HG02763 (cell line): ENCODE measurements around the gene RPL19.

ENCODE experiments used
- ATAC-seq: cut with Tn5 transposase; IDR thresholded peaks from one replicate; pipeline ENCODE4 v1.9.1; 2021; ENCODE audit warnings: mild to moderate bottlenecking, moderate library complexity; ENCODE audit not compliant: unreplicated experiment

RPL19 gene

DNA sequence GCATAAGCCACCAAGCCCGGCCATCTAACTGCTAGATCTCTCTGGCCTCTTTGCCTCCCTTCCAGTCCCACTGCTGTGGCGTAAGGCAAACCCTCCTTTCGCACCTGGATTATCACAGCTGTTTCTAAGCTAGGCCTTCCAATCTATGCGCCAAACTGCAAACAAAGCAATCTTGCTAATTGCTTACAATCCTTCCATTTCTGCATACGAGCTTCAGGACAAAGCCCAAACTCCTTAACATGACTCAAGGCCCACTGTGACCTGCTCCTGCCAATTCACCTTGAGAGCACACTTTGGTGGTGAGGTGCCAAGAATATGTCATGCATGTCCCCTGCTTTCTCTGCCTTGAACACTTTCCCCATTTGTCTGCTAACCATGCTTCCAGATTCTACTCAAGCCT is 28.1 kb upstream of the RPL19 start:
- ATAC-seq = no peak

DNA sequence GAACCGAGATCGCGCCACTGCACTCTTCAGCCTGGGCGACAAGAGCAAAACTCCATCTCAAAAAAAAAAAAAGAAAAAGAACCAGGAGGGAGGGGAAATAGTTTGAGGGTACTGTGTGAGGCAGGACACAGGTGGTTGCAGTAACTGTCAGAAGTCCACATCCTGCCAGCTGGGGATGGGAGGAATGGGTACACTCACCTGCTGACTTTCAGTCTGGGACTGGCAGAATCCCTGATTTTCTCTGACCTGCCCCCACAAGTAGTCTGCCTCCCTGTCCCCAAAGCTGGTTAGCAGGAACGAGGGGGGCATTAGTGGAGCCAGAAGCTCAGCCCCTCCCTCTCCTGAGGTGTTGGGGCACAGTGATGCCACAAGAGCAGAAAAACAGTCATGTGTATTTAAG is 27.0 kb upstream of the RPL19 start:
- ATAC-seq = no peak

DNA sequence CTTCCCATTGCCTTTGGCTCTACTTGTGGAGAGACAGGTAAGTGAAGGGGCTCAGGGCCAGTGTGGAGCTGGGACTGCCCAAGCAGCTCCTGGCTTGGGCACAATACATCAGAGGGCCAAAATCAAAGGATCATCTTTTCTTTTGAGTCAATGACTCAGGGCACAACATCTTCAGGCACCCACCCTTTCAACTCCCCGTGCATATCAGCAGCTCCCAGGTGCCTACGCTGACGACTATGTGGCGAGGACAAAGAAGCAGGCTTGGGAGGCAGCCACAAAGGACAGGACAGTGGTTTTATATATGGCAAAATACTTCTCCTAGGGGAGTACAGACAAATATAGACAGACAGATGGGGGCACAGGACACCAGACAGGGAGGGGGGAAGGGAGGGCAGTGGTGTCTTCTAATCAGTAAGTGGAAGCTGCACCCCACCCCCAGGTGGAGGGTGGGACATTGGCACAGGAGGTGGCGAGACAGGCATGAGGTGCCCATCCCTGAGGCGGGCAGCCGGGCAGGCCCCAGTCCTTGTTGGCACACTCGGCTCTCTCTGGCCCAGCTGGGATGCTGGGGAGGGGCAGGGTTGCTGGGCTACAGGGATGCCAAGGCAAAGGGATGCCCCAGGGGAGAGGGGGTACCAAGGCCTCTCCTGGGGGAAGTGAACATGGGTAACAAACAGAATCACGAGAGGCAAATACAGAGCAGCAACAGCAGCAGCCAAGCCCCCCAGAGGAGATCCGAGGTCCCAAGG is 26.4 kb upstream of the RPL19 start:
- ATAC-seq = no peak

DNA sequence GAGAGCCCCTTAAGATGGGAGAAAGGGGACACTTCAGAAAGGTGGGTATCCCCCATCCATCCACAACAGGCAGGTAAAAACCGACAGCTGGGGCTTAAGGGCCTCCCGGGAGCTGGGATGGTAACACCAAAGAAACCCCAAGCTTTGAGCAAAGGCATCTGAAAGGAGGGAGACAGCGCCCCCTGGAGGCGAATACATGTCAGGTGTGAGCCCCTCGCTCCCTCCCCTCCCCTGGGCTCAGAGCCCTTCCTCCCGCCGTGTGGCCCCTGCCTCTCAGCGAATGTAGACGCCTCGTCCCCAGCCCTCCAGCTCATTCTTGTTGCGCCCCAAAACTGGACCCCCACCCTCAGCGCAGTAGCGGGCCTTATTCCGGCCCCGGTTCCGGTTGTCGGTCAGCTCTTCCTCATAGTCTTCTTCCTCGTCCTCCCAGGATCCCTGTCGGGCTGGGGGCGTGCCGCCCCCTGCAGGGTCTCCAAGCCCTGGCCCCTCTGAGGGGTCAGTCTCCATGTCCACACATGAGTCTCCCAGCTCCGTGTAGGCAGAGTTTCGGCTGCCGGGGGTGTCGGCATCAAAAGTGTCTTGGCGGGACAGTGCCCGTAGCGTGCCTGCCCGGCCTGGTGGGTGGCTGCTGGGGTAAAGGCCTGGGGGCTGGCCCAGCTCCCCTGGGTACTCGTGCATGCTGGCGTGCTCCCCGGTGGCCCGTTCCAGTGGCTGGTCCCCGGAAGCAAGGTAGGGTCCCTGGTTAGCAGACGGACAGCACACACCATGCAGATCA is 25.0 kb upstream of the RPL19 start:
- no peak for ATAC-seq

DNA sequence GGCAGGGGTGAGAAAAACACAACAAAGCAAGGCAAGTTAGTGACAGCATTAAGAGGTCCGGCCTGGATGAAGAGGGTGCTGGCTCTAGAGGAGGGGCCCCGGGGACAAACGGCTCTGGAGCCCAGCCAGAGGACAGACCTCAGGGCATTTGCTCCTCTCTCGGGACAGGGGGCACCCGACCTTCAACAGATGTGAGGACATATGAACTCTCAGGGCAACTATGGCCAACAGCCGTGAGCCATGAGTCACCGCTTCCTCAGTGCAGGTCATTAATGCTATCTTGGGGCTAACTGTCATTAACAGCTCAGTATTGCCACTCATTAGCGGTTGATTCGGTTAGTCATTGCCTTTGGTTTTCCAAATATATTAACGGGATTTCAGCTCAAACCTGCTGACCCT is 24.4 kb upstream of the RPL19 start:
- no peak for ATAC-seq

DNA sequence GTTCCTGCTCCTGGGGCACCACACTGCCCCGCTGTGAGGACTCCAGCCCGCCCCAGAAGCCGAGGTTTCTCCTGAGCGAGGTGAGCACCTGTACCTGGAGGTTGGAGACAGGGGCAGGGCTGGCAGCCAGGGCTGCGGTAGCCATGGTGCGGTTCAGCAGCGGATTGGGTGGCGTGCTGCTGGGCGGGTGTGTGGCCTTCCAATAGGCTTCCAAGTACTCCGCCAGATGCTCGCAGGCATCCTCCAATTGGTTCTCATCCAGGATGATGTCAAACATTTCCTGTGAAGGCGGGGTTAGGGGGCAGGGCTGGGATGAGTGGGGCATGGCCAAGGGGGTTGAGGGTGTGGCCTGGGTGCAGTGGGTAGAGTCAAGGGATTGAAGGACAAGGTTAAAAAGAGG is 22.8 kb upstream of the RPL19 start:
- ATAC-seq = no peak

DNA sequence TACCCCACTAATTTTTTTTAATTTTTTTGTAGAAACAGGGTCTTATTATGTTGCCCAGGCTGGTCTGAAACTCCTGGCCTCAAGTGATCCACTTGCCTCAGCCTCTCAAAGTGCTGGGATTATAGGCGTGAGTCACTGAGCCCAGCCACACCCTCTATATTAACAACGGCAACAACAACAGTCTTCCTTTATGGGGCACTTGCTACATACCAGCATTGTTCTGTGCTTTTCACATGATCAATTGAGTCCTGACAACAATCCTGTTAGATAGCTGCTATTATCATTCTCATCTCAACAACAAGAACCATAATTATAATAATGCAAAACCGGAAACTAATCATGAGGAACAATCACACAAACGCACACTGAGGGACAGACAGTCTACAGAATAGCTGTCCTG is 21.5 kb upstream of the RPL19 start:
- ATAC-seq = no peak

DNA sequence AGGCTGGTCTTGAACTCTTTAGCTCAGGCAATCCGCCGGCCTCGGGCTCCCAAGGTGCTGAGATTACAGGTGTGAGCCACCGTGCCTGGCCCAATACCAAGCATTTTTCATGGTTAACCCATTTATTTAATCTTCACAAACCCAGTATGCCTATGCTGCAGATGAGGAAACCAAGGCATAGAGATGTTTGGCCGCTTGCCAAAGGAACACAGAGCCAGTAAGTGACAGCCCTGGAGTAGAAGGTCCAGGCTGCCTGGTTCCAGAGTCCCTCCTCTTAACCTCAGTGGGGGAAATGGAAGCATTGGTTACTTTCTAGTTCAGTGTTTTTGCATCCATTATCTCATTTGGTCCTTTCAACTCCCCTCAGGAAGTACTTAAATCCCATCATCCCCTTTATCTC is 18.8 kb upstream of the RPL19 start:
- ATAC-seq = no peak

DNA sequence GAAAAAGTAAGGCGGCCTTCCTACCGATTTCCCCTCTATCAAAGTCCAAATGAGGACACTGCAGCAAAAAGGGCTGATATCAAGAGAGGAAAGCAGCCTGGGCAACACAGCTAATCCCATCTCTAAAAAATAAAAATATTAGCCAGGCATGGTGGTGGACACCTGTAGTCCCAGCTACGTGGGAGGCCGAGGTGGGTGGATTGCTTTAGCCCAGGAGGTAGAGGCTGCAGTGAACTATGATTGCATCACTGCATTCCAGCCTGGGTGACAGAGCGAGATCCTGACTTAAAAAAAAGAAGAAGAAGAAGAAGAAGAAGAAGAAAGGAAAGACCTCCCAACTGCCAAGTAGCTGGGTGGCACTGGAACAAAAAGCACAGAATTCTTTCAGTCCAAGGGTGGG is 17.0 kb upstream of the RPL19 start:
- no peak for ATAC-seq

DNA sequence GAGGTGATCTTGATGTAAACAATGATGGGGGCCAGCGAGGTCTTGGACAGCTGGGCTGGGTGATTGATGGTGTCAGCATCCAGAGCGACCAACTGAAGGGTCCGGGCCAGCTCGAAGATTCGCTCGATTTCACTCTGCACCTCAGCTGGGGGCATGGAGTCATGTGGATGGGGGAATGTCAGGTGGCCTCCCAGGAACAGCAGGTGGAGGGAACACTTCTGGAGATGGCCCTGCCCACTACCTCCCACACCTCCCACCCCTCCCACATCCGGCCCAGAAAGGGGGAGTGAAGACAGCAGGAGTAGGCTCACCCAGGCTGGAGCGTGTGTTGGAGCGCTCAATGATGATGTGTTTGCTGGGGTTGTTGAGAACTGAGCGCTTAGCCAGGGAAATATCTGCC is 16.4 kb upstream of the RPL19 start:
- ATAC-seq = no peak

DNA sequence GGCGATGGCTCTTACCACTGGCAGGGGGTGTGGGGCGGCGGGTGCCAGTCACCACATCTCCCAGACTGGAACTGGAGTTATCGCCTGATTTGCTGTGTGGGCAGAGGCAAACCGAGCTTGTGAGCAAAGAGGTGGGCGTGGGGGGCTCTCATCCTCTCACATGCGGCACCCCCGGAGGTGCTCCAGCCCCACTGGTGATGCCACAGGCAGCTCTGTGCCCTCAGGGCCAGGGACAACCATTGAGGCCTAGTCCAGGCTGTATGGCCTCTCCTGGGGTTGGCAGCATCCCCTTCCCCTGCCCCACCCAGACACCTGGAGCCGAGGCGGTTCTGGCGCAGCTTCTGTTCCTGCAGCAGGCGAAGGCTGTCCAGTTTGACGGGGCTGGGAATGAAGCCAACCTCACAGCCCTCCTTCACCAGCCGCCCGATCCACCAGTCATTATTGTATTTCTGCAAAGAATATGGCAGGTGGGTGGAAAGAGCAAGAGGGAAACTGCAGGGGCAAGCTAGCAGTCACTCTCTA is 13.5 kb upstream of the RPL19 start:
- no peak for ATAC-seq

DNA sequence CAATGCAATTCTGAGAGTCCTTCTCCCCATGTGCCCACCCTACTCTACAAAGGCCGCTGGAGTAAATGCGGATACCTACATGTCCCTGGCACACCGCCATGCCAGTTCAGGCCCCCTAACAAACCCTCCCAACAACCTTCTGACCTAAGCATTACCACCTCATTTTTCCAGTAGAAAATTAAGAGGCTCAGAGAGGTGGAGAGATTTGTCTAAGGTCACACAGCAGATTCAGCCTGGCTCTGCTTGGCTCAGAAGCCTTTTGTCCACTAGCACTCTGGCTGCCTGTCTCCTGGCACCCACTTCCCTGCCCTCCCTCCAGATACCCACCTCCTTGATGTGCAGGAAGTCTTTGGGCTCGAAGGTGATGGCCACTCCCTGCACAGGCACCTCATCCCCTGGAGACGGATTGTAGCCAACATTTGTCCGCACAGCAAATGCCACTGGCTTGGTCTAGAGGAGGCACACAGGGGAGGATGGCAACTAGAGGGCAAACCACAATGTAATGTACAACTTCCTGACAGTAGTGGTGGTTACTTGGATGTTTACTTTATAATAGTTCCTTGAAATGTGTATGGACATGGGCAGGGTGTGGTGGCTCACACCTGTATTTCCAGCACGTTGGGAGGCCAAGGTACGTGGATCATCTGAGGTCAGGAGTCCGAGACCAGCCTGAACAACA is 12.8 kb upstream of the RPL19 start:
- no peak for ATAC-seq

DNA sequence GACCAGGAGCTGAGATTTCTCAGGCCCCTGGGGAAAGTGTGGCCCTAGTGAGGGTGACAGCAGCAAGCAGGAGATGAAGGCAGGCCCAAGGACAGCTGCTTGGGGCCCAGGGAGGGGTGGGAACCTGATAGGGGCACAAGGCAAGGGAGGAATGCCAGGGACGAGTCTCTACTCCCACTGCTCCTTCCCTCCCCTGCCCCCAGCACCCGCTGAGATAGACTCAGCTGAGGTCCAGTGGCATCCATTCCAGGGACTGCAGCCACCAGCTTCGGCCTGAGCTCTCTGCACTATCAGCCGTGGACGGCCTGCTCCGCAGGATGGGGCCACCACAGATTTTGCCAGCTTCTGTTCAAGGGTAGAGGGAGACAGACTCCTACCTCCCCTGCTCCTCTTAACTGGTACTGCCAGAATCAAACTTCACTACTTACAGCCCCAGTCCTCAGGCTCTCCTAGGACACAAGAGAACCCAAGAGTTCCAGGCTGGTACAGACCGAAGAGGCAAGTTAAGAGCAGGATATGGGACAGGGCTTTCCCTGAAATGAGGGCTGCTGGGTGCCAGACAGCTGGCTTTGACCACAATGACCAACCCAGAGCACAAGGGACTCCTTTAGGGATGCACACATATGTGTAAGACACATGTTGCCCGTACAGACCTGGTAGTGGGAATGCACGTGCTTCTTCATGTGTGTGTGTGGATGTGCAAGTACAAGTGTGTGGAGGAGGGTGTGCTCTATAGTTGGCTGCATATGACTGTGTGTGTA is 8.2 kb upstream of the RPL19 start:
- ATAC-seq = no peak

DNA sequence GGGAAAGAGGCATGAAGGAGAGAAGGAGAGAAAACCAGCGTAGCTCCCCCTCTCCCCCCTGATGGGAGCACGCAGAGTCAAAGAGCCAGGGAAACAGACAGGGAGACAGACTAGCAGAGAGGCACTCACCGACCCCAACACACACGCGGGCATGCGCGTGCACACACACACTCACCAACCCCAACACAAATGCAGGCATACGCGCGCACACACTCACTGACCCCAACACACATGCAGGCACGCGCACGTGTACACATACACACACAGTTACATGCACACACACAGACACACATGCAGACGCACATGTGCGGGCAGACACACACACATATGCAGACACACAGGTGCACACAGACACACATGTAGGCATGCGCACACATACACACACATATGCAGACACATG is 7.2 kb upstream of the RPL19 start:
- ATAC-seq = no peak

DNA sequence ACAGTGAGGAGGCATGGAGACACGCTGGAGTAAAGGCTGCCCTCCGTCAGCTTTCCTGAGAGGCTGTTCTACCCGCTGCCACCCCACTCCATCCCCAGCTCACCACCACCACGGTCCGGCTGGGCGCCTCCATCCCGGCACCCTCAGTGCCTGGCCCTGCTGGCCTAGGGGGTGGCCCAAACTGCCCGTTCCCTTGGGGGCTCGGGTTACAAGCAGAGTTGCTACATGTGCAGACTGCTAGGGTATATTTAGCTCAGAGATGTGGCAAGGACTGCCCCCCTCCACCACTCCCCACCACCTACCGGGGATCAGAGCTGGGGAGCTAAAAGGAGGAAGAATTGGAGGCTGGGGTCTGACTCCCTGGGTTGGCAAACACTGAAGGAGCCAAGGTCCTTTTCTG is 6.7 kb upstream of the RPL19 start:
- ATAC-seq = no peak

DNA sequence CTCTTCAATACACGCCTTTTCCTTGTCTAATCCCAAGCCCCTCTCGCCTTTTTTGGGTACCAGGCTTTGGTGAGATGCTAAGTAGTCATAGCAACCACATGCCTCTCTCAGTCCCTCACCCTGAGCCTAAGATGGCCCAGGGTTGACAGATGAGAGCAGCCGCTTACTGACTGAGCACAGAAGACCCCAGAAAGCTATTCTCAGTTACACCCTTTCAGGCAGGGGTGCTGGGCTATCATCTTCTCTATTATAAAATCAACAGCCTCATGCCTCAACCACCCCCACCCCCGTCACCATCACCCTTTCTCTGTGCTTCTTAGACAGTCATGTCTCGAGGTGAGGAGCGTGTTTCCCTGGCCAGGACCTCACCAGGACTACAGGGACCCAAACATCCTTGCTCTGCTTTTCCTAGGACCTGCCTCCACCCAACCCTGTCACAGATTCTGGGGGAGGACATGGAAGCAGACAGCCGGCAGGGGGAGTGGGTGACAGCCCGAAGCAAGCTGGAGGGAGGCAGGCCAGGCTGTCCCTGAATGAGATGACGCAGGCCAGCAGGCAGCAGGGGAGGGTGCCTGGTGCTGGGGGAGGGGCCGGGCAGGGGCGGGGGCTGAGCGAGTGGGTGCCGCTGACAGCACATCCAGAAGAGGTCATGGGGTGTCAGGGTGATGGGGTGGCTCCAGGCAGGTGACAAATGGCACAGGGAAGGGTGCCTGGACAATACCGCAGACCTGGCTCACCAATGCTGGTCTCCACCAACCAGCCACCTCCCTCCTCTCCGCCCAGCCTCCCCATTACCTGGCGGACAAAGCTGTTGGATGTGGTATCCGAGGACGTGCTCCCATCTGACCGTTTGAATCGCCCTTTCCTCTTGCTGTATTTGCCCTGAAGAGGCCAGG is 5.7 kb upstream of the RPL19 start:
- no peak for ATAC-seq

DNA sequence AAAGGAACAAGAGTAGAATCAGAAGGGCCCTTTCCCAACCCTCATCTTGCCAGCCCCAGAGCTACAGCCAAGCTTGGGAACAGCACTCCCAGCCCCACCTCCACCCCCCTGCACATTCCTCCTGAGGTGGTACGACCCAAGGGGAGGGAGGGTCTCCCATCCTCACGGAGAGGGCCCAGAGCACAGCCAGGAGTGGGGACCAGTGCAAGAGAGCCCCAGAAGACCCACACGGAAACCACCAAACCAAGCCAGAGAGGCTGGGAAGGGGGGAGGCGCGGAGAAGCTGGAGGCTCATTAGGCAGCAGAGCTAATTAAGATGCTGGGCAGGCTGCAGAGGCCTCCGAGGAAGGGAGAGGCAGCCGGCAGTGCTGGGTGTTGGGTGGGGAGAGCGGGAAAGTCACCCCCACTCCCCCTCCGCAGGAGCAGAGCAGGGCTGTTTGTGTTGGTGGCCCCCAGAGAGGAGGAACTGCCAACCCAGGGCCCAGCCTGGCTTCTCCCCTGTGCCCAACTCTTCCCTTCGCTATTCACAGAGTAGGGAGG is 5.0 kb upstream of the RPL19 start:
- no peak for ATAC-seq

DNA sequence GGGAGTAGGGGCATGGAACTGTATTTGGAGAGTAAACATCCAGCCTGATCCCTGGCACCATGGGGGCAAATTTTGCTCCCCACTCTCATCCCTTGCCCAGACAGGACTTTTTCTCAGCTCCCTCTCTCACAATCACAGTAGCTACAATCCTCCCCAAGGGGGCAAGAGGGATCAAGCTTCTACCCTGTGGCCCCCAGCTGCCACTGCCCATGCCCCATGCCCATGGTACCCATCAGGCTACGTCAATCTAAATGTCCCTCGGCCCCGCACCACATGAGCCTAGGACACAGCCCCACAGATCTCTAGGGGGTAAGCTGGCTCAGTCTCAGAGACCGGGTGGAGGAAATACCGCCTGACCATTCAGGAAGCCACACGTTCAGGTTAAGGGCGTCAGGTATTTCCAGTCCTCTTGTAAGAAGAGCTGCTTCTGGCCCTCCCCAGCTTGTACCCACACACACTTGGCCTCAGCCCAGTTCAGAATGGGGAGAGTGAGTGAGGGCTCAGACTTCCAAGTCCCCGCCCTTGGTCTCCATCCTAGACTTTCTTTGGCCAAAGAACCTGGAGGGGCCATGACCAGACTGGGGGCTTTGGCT is 4.4 kb upstream of the RPL19 start:
- ATAC-seq = no peak

DNA sequence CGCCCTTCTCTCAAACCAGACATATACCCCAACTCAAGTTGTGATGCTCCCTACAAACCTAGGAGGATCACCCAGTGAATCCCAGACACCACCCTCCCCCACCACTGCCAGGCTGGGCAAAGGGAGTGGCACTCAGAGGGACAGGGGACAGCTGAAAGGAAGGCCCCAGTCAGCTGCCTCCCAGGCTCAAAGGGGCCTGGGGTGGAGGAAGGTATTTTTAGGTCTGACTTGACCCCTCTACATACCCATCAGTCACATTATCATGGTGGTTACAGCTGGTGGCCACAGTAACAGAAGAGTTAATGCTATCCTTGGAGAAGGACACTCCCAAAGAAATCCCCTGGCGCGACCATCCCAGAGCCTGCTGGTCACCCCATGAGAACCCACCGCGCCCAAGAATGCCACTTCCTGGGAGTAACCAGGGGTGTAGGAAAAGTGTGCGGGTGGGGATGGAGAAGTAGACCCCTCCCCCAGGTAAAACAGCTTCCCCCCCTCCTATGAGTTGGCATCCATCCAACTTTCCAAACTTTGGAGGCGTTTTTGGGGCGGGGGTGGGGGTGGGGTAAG is 3.8 kb upstream of the RPL19 start:
- no peak for ATAC-seq
